Keratinocyte (primary cell): ENCODE measurements around the gene ST6GAL1. TPM values are rescaled to one million over a fixed set of nuclear protein-coding genes. Genes with fewer than 3 reads are reported as not detected.
"Not testable (repeated sequence)": the region's sequence is repeated elsewhere in the genome, so short reads cannot be mapped to it uniquely, and the experiment has no call there.

ENCODE experiments used
- DNase-seq: peaks from one replicate; pipeline ENCODE4 v3.0.0-alpha.2; 2011; ENCODE audit warnings: low read depth, missing footprints, low spot score
- FAIRE-seq: peaks from 2 replicates; lab custom pipeline; 2011; peaks lifted over from hg19 to GRCh38; lab: Jason Lieb, UNC
- H2AFZ ChIP-seq: 2 replicates; pipeline ENCODE4 v1.6.0; 2012; ENCODE audit warnings: low read length, control low read depth, inconsistent platforms; ENCODE audit not compliant: control insufficient read depth
- H3K27ac ChIP-seq: 2 replicates; pipeline ENCODE4 v1.5.1; 2011; ENCODE audit warnings: low read length; ENCODE audit not compliant: control insufficient read depth, insufficient read depth
- H3K27me3 ChIP-seq: 3 replicates; pipeline ENCODE4 v1.6.0; 2011; ENCODE audit warnings: low read length; ENCODE audit not compliant: control insufficient read depth, insufficient read depth; ENCODE audit errors: extremely low read depth
- H3K36me3 ChIP-seq, 2 experiments: 2 replicates in 1 of 2; 3 replicates in 1 of 2; pipeline ENCODE4 v1.5.1; 2011; ENCODE audit warnings: low read length in 2 of 2, mild to moderate bottlenecking in 1 of 2; ENCODE audit not compliant: control insufficient read depth in 2 of 2, insufficient read depth in 2 of 2; ENCODE audit errors: extremely low read depth in 1 of 2
- H3K4me1 ChIP-seq: 3 replicates; pipeline ENCODE4 v1.5.1; 2011; ENCODE audit warnings: low read length; ENCODE audit not compliant: control insufficient read depth, insufficient read depth; ENCODE audit errors: extremely low read depth
- H3K4me2 ChIP-seq: 3 replicates; pipeline ENCODE4 v1.6.0; 2011; ENCODE audit warnings: low read depth, low read length; ENCODE audit not compliant: control insufficient read depth, insufficient read depth; ENCODE audit errors: extremely low read depth
- H3K4me3 ChIP-seq, 3 experiments: fragments of 200-600 bp in 1 of 3; sonication (generic) in 1 of 3; 2 replicates in 2 of 3; 3 replicates in 1 of 3; pipeline ENCODE4 v1.5.1; 2011 to 2016; ENCODE audit warnings: low read length in 3 of 3, mild to moderate bottlenecking in 3 of 3, control low read depth in 2 of 3, inconsistent platforms in 1 of 3, low read depth in 1 of 3, mixed read lengths in 1 of 3, mixed run types in 1 of 3, moderate library complexity in 1 of 3; ENCODE audit not compliant: control insufficient read depth in 2 of 3, insufficient read depth in 2 of 3; ENCODE audit errors: extremely low read depth in 1 of 3
- H3K79me2 ChIP-seq: 2 replicates; pipeline ENCODE4 v1.6.0; 2012; ENCODE audit warnings: low read length; ENCODE audit not compliant: control insufficient read depth, insufficient read depth
- H3K9ac ChIP-seq: 3 replicates; pipeline ENCODE4 v1.6.0; 2011; ENCODE audit warnings: low read length; ENCODE audit not compliant: control insufficient read depth, insufficient read depth; ENCODE audit errors: extremely low read depth
- H3K9me1 ChIP-seq: 3 replicates; pipeline ENCODE4 v1.6.0; 2011; ENCODE audit warnings: low read length; ENCODE audit not compliant: control insufficient read depth, insufficient read depth; ENCODE audit errors: extremely low read depth
- H3K9me3 ChIP-seq: 2 replicates; pipeline ENCODE4 v1.5.1; 2012; ENCODE audit warnings: low read depth, low read length; ENCODE audit not compliant: control insufficient read depth
- H4K20me1 ChIP-seq: 3 replicates; pipeline ENCODE4 v1.6.0; 2011; ENCODE audit warnings: low read length; ENCODE audit not compliant: control insufficient read depth, insufficient read depth; ENCODE audit errors: extremely low read depth
- CTCF ChIP-seq, 3 experiments: IDR thresholded peaks in 1 of 3; conservative IDR thresholded peaks in 1 of 3; optimal IDR thresholded peaks in 1 of 3; 2 replicates in 2 of 3; 3 replicates in 1 of 3; pipeline versions ENCODE3 to v1.5.1; 2011; ENCODE audit warnings: low read length in 3 of 3, mild to moderate bottlenecking in 3 of 3, moderate library complexity in 2 of 3, control low read depth in 1 of 3, inconsistent platforms in 1 of 3; ENCODE audit not compliant: insufficient read depth in 2 of 3; ENCODE audit errors: extremely low read depth in 1 of 3
- EZH2 ChIP-seq: IDR thresholded peaks from one replicate; pipeline ENCODE4 v1.6.1; 2012; ENCODE audit warnings: inconsistent platforms, mild to moderate bottlenecking, low read length, moderate library complexity
- dilution Hi-C: fragments of 300-500 bp; cut with MboI; formaldehyde crosslinking; loops from one replicate; pipeline ENCODE4 v1.7.0; 2020; ENCODE audit warnings: low sequenced_read_pairs; ENCODE audit not compliant: extremely low pct_ligation_motif_present
- polyA plus RNA-seq, 5 experiments: library from polyadenylated mRNA; depleted of rRNA in 3 of 5; stranded (reverse) in 3 of 5; stranded (forward) in 1 of 5; unstranded in 1 of 5; fragments of >200 nt; gene quantifications; 1 replicate in 1 of 5; 2 replicates in 3 of 5; 3 replicates in 1 of 5; pipeline versions ENCODE4 v1.2.1 to v1.2.3, GENCODE V29; 2011 to 2012; ENCODE audit warnings: missing spikeins in 2 of 5, low read depth in 1 of 5, low replicate concordance in 1 of 5

ST6GAL1 gene
- polyA plus RNA-seq, 1 donor (not counting 4 experiments of a cell fraction or from before 2014, with no cell fraction given) = 7.5 TPM

- Histone ChIP-seq H3K9me1 (no peaks in the 10 kb centered on the region), H3K9ac (no peak overlapping the region), H3K79me2 (no peaks in the 10 kb centered on the region), H3K27ac (no peak overlapping the region), H3K4me1 (peaks cover 26% of the 10 kb centered on the region), H3K9me3 (no peaks in the 10 kb centered on the region), H2AFZ (no peak overlapping the region), H3K27me3 (no peaks in the 10 kb centered on the region), H3K36me3 (no peaks in the 10 kb centered on the region), H3K4me3 (no peak overlapping the region), H4K20me1 (no peaks in the 10 kb centered on the region), H3K4me2 (no peak overlapping the region)
- dilution Hi-C loops = no loop called here
- TF ChIP-seq EZH2 = no peak
- TF ChIP-seq CTCF (optimal IDR thresholded peaks at IDR 0.05 in 1 of 3, IDR thresholded peaks at IDR 0.05 in 1 of 3, conservative IDR thresholded peaks at IDR 0.05 in 1 of 3; ENCODE audit: extremely low read depth in 1 of 3, insufficient read depth in 2 of 3, low read length in 3 of 3) = no peak
- DNase-seq = no peak
- no peak for FAIRE-seq
These were observed 22.7 kb downstream of the ST6GAL1 start for GRCh38 chr3:186953011-186953487.

DNA sequence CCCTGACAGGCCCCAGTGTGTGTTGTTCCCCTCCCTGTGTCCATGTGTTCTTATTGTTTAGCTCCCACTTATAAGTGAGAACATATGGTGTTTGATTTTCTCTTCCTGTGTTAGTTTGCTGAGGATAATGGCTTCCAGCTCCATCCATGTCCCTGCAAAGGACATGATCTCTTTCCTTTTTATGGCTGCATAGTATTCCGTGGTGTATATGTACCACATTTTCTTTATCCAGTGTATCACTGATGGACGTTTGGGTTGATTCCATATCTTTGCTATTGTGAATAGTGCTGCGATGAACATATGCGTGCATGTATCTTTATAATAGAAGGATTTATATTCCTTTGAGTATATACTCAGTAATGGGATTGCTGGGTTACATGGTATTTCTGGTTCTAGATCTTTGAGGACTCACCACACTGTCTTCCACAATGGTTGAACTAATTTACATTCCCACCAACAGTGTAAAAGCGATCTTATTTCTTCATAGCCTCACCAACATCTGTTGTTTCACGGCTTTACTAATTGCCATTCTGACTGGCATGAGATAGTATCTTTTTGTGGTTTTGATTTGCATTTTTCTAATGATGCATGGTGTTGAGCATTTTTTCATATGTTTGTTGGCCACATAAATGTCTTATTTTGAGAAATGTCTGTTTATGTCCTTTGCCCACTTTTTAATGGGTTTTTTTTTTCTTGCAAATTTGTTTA lies 23.8 kb downstream of the ST6GAL1 start:
- FAIRE-seq, H3K27ac ChIP-seq, H3K4me2 ChIP-seq, H3K79me2 ChIP-seq, H2AFZ ChIP-seq, H3K4me3 ChIP-seq, H4K20me1 ChIP-seq, dilution Hi-C loops, H3K9me3 ChIP-seq, DNase-seq, H3K27me3 ChIP-seq, H3K9ac ChIP-seq, H3K9me1 ChIP-seq, H3K36me3 ChIP-seq: not testable (repeated sequence)
- H3K4me1 ChIP-seq = peaks cover 17% of the 10 kb centered on the region
